Cortex of kidney (tissue), 1 donor: ENCODE data around the gene KRT6A.

Experiments
- DNase-seq: peaks from one replicate; lab custom pipeline; 2025; lab: John Stamatoyannopoulos, UW

KRT6A gene

GRCh38 chr12:52493172-52493571 lies at the start of gene KRT6A:
Gene KRT6A, minus strand, starts transcription at chr12:52493257. Its CDS starts 69 bp downstream, at chr12:52493188.
- no peak for DNase-seq

- DNase-seq, result no peak
Measured at GRCh38 chr12:52542157-52542556, 49.1 kb upstream of the KRT6A start.

GRCh38 chr12:52541709-52542108 lies 48.7 kb upstream of the KRT6A start:
- DNase-seq, result no peak

- no peak for DNase-seq
Measured at GRCh38 chr12:52540531-52540930, 47.5 kb upstream of the KRT6A start.

- no peak for DNase-seq
Measured at GRCh38 chr12:52539821-52540173, 46.7 kb upstream of the KRT6A start.

- no peak for DNase-seq
Measured at GRCh38 chr12:52539083-52539820, 46.2 kb upstream of the KRT6A start.

GRCh38 chr12:52537101-52537500 lies 44.0 kb upstream of the KRT6A start:
- no peak for DNase-seq

- no peak for DNase-seq
Measured at GRCh38 chr12:52535574-52535973, 42.5 kb upstream of the KRT6A start.

- DNase-seq, result no peak
Measured at GRCh38 chr12:52534482-52534881, 41.4 kb upstream of the KRT6A start.

GRCh38 chr12:52533686-52534470 lies 40.8 kb upstream of the KRT6A start:
- DNase-seq, result no peak

GRCh38 chr12:52532636-52533035 lies 39.6 kb upstream of the KRT6A start:
- DNase-seq, result no peak

GRCh38 chr12:52531566-52532300 lies 38.7 kb upstream of the KRT6A start:
- DNase-seq, result no peak

GRCh38 chr12:52530905-52531304 lies 37.8 kb upstream of the KRT6A start:
- no peak for DNase-seq

GRCh38 chr12:52530366-52530765 lies 37.3 kb upstream of the KRT6A start:
- no peak for DNase-seq

- no peak for DNase-seq
Measured at GRCh38 chr12:52529846-52530245, 36.8 kb upstream of the KRT6A start.

- no peak for DNase-seq
Measured at GRCh38 chr12:52529417-52529816, 36.4 kb upstream of the KRT6A start.

- no peak for DNase-seq
Measured at GRCh38 chr12:52528641-52529143, 35.6 kb upstream of the KRT6A start.

- DNase-seq, result no peak
Measured at GRCh38 chr12:52527121-52527800, 34.2 kb upstream of the KRT6A start.

GRCh38 chr12:52526511-52526951 lies 33.5 kb upstream of the KRT6A start:
- DNase-seq, result no peak

- no peak for DNase-seq
Measured at GRCh38 chr12:52525661-52526499, 32.8 kb upstream of the KRT6A start.
